GM04503 (cell line): ENCODE measurements around the gene LLCFC1.

ENCODE experiments used
- DNase-seq: peaks from one replicate; pipeline ENCODE4 v3.0.0-alpha.2; 2012; ENCODE audit warnings: low read depth

Gene LLCFC1

GRCh38 chr7:142939226-142939910, at the start of gene LLCFC1:
Gene LLCFC1 (plus strand): TSS chr7:142939484. CDS start chr7:142939622, 138 bp downstream.
- DNase-seq, result no peak

- DNase-seq, result no peak
These were observed 49.5 kb upstream of the LLCFC1 start for GRCh38 chr7:142889816-142890215.

GRCh38 chr7:142890874-142891485, 48.3 kb upstream of the LLCFC1 start:
- DNase-seq, result no peak

GRCh38 chr7:142891490-142892082, 47.7 kb upstream of the LLCFC1 start:
- DNase-seq, result no peak

GRCh38 chr7:142892951-142893350, 46.3 kb upstream of the LLCFC1 start:
- DNase-seq, result no peak

GRCh38 chr7:142894112-142894984, 44.9 kb upstream of the LLCFC1 start:
- no peak for DNase-seq

GRCh38 chr7:142894985-142895593, 44.2 kb upstream of the LLCFC1 start:
- DNase-seq, result no peak

GRCh38 chr7:142896151-142896550, 43.1 kb upstream of the LLCFC1 start:
- DNase-seq, result no peak

GRCh38 chr7:142896741-142897379, 42.4 kb upstream of the LLCFC1 start:
- no peak for DNase-seq

- no peak for DNase-seq
These were observed 41.6 kb upstream of the LLCFC1 start for GRCh38 chr7:142897691-142898090.

GRCh38 chr7:142898377-142899170, 40.7 kb upstream of the LLCFC1 start:
- DNase-seq, result no peak

- no peak for DNase-seq
These were observed 39.6 kb upstream of the LLCFC1 start for GRCh38 chr7:142899661-142900060.

- DNase-seq, result no peak
These were observed 37.6 kb upstream of the LLCFC1 start for GRCh38 chr7:142901426-142902259.

GRCh38 chr7:142904128-142904527, 35.2 kb upstream of the LLCFC1 start:
- no peak for DNase-seq

- DNase-seq, result no peak
These were observed 33.5 kb upstream of the LLCFC1 start for GRCh38 chr7:142905759-142906158.

GRCh38 chr7:142906643-142907042, 32.6 kb upstream of the LLCFC1 start:
- no peak for DNase-seq

GRCh38 chr7:142908290-142908689, 31.0 kb upstream of the LLCFC1 start:
- DNase-seq, result no peak

- DNase-seq, result no peak
These were observed 30.1 kb upstream of the LLCFC1 start for GRCh38 chr7:142908921-142909890.

GRCh38 chr7:142910031-142910433, 29.3 kb upstream of the LLCFC1 start:
- no peak for DNase-seq
